Lower leg skin (tissue), 4 donors: ENCODE data around the gene LDLRAD2. TPM values are rescaled to one million over a fixed set of nuclear protein-coding genes. Genes with fewer than 3 reads are reported as not detected.

Source experiments
- DNase-seq, 2 donors: peaks; one replicate each; pipeline ENCODE4 v3.0.0-alpha.2; 2019; ENCODE audit warnings: low spot score in 2 of 2
- H3K4me3 ChIP-seq: fragments of 200-600 bp; sonication (generic); 2 replicates; pipeline ENCODE4 v1.5.1; 2017; ENCODE audit warnings: mild to moderate bottlenecking, low read depth; ENCODE audit not compliant: poor library complexity, severe bottlenecking
- POLR2A ChIP-seq, 2 donors: fragments of 450-650 bp; IDR thresholded peaks; one replicate each; pipeline ENCODE4 v1.6.1; 2016 to 2017; ENCODE audit warnings: antibody characterized with exemption in 2 of 2, mild to moderate bottlenecking in 1 of 2, moderate library complexity in 1 of 2
- WGBS, 2 donors: methylation state at CpG; one replicate each; pipeline ENCODE4 v1.1.5; 2018; 5-methylcytosine and 5-hydroxymethylcytosine counted together
- intact Hi-C: fragments of 100-400 bp; cut with DNase I; formaldehyde crosslinking; loops from one replicate; pipeline ENCODE4 v1.15.0; 2023; ENCODE audit warnings: low total_unique reads
- total RNA-seq, 4 donors: library from RNA; depleted of rRNA; stranded (reverse); fragments of >200 nt; gene quantifications; one replicate each; pipeline ENCODE4 v1.1.0, GENCODE V29; 2016
- TF ChIP-seq, protein P1 (sequence below), 3 donors: fragments of 450-650 bp; IDR thresholded peaks; one replicate each; pipeline ENCODE4 v1.5.1; 2016; ENCODE audit warnings: antibody characterized with exemption in 3 of 3, mild to moderate bottlenecking in 3 of 3, moderate library complexity in 2 of 3

Gene LDLRAD2
- total RNA-seq, 4 donors from 2014 or later: 0.19 TPM; not detected in 3

GRCh38 chr1:21866707-21867043 is 54.6 kb downstream of the LDLRAD2 start:
- DNase-seq: no peak
- no peak overlapping the region for H3K4me3 ChIP-seq
- intact Hi-C loops: no loop called here
- 65 to 67% methylated on average over 1 of the region's 1 CpG for WGBS, 2 donors
- TF ChIP-seq POLR2A (IDR thresholded peaks at IDR 0.05): no peak
- TF ChIP-seq, protein P1, sequence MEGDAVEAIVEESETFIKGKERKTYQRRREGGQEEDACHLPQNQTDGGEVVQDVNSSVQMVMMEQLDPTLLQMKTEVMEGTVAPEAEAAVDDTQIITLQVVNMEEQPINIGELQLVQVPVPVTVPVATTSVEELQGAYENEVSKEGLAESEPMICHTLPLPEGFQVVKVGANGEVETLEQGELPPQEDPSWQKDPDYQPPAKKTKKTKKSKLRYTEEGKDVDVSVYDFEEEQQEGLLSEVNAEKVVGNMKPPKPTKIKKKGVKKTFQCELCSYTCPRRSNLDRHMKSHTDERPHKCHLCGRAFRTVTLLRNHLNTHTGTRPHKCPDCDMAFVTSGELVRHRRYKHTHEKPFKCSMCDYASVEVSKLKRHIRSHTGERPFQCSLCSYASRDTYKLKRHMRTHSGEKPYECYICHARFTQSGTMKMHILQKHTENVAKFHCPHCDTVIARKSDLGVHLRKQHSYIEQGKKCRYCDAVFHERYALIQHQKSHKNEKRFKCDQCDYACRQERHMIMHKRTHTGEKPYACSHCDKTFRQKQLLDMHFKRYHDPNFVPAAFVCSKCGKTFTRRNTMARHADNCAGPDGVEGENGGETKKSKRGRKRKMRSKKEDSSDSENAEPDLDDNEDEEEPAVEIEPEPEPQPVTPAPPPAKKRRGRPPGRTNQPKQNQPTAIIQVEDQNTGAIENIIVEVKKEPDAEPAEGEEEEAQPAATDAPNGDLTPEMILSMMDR (IDR thresholded peaks at IDR 0.05): no peak

DNA sequence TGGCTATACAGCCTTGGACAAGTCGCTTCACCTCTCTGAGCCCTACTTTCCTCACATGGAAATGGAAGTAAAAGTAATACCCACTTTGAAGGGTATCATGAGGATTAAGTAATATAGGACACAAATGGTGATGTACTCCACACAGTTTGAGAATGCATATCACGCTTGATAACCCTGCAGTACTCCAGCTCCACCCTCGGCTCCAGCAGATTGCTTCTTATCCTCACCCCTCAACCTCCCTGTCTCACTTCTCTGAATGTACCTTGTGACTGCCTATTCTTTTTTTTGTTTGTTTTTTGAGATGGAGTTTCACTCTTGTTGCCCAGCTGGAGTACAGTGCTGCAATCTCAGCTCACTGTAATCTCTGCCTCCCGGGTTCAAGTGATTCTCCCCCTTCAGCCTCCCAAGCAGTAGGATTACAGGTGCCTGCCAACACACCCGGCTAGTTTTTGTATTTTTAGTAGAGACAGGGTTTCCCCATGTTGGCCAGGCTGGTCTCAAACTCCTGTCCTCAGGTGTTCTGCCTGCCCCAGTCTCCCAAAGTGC is 55.5 kb downstream of the LDLRAD2 start:
- no peak overlapping the region for H3K4me3 ChIP-seq
- intact Hi-C loops: no loop called here
- no peak for DNase-seq
- TF ChIP-seq, protein P1 (IDR thresholded peaks at IDR 0.05): no peak
- no peak for TF ChIP-seq POLR2A (IDR thresholded peaks at IDR 0.05)
- 87 to 91% methylated on average over 5 of the region's 5 CpGs for WGBS, 2 donors

GRCh38 chr1:21868482-21868881 is 56.4 kb downstream of the LDLRAD2 start:
- no peak for DNase-seq
- intact Hi-C loops: no loop called here
- WGBS, 2 donors: 92 to 94% methylated on average over 7 of the region's 7 CpGs
- H3K4me3 ChIP-seq: no peak overlapping the region
- TF ChIP-seq, protein P1 (IDR thresholded peaks at IDR 0.05): no peak
- no peak for TF ChIP-seq POLR2A (IDR thresholded peaks at IDR 0.05)

GRCh38 chr1:21868941-21869454 is 56.9 kb downstream of the LDLRAD2 start:
- no peak for DNase-seq
- TF ChIP-seq, protein P1 (IDR thresholded peaks at IDR 0.05): no peak
- TF ChIP-seq POLR2A (IDR thresholded peaks at IDR 0.05): no peak
- intact Hi-C loops: no loop called here
- H3K4me3 ChIP-seq: no peak overlapping the region
- 75 to 83% methylated on average over 12 of the region's 12 CpGs for WGBS, 2 donors

DNA sequence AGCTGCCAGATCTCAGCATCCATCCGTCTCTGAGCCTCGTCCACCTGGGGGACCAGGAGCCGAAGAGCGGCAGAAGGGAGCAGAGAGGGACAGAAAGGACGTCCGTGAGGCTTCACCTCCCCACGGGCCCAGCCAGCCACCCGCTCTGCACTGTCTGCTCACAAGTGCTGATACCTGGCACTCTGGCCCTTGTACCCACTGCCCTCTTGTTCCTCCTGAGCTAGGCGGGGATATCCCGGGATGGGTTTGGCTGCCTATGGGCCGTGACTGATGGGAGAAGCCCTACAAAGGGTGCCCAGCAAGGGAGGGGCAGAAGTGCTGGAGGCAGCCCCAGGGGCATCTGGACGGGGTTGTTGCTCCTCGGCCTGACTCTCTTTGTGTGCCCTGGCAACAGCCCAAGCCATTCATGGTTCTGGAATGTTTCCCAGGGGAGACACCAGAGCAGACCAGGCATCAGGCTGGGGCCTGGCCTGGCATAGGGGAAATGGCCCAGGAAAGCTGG is 57.6 kb downstream of the LDLRAD2 start:
- DNase-seq: peak; percentile 51 to 93
- TF ChIP-seq POLR2A (IDR thresholded peaks at IDR 0.05): no peak
- TF ChIP-seq, protein P1 (IDR thresholded peaks at IDR 0.05): no peak
- whole genome bisulfite sequencing, 2 donors: 51 to 55% methylated on average over 11 to 13 of the region's 13 CpGs
- intact Hi-C loops: no loop called here
- no peak overlapping the region for H3K4me3 ChIP-seq

- H3K4me3 ChIP-seq: no peak overlapping the region
- TF ChIP-seq, protein P1 (IDR thresholded peaks at IDR 0.05): no peak
- TF ChIP-seq POLR2A (IDR thresholded peaks at IDR 0.05): no peak
- no peak for DNase-seq
- intact Hi-C loops: no loop called here
- 84 to 96% methylated on average over 13 to 15 of the region's 15 CpGs for WGBS, 2 donors
These were observed 58.5 kb downstream of the LDLRAD2 start for GRCh38 chr1:21870611-21871010.
